Activated CD4-positive, alpha-beta memory T cell treated with anti-CD3 and anti-CD28 coated beads, Interleukin-2, amount 10 ng/mL, durations not matched to agents 7 days and 5 days (primary cell): ENCODE results near the gene ENKD1. TPM values are rescaled to one million over a fixed set of nuclear protein-coding genes. Genes with fewer than 3 reads are reported as not detected.

Experiments used
- CTCF ChIA-PET: fragments of 350-600 bp; sonication (Branson Sonifier 250); formaldehyde crosslinking; loops from one replicate; lab custom pipeline; 2021; ENCODE audit warnings: antibody characterized with exemption, inconsistent platforms; lab: Charles Lee
- POLR2A ChIA-PET: fragments of 350-600 bp; sonication (Branson Sonifier 250); formaldehyde crosslinking; loops from one replicate; lab custom pipeline; 2021; ENCODE audit warnings: antibody characterized with exemption; lab: Charles Lee
- DNase-seq: peaks from one replicate; pipeline ENCODE4 v3.0.0-alpha.2; 2020
- H3K27ac Mint-ChIP-seq: one replicate; pipeline ENCODE4 v1.8.0; 2021; ENCODE audit warnings: mild to moderate bottlenecking, mixed read lengths
- H3K27me3 Mint-ChIP-seq: one replicate; pipeline ENCODE4 v1.8.0; 2021; ENCODE audit warnings: mixed read lengths
- H3K36me3 Mint-ChIP-seq: one replicate; pipeline ENCODE4 v1.8.0; 2021; ENCODE audit warnings: low read depth, mixed read lengths
- H3K4me1 Mint-ChIP-seq: one replicate; pipeline ENCODE4 v1.8.0; 2021; ENCODE audit warnings: mixed read lengths
- H3K4me3 Mint-ChIP-seq: one replicate; pipeline ENCODE4 v1.8.0; 2021; ENCODE audit warnings: mild to moderate bottlenecking, mixed read lengths
- H3K9me3 Mint-ChIP-seq: one replicate; pipeline ENCODE4 v1.8.0; 2021; ENCODE audit warnings: mixed read lengths
- total RNA-seq, 2 experiments: library from RNA; stranded (reverse); gene quantifications; one replicate each; pipeline ENCODE4 v1.2.3, GENCODE V29; 2021

ENKD1 gene
- total RNA-seq, 2 experiments from 2014 or later: 7.4 to 8.1 TPM

DNA sequence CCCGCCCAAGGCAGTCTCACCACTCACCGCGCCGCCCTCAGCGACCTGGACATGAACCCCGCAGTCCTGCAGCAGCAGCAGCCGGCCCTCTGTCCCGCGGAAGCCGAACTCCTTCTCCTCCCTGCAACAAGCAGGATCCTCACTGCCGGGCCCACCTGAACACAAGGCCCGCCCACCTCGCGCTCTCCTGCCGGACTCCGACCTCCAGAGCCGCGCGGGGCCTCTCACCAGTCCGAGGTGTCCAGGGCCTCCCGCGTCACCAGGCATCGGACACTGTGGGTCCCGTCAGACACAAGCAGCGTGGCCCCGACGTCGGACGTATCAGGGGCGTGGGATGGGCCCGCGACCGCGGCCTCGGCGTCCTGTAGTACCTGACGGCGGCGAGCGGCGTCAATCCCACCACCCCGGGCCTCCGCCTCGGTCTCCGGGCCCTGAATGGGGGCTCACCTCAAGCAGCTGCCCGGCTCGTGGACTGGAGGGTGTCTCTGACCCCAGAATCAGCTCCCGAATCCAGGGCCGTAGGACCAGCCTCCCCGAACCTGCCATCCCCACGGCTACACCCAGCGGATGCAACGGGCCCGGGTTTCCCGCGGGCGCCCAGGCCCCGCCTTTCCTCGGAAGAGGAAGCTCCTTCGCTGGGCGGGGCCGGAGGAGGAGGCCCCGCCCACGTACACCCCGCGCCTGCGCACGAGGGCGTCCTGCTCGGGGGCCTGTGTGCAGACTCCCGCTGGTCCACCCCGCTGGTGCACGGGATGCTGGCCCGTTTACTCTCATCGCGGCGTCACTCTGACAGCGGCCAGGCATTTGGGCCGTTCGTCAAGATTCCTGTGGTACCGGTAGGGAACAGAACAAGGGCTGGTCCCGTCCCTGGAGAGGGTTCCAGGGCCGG, 6.6 kb downstream of the ENKD1 start, which contains the start of gene ACD:
Gene ACD (minus strand): TSS at position 586 of the 889 bp plus-strand sequence. CDS start 40 bp downstream, at position 546.
- ChIA-PET CTCF (interaction anchor here (0.6 to 16.7 kb wide), 13 partner anchors 9 to 181 kb away, joined by 3 to 179 read pairs (median 4); partner anchors contain the start of genes ATP6V0D1, CARMIL2, CTCF and RANBP10), POLR2A (interaction anchor here (0.6 to 6.6 kb wide), 24 partner anchors 9 to 425 kb away, joined by 3 to 109 read pairs (median 5); partner anchors contain the start of genes ATP6V0D1, CARMIL2, CTCF and GFOD2)
- peak; percentile 94 for DNase-seq
- Mint-ChIP-seq H3K9me3 (no peaks in the 10 kb centered on the region), H3K36me3 (peaks cover 28% of the 10 kb centered on the region), H3K27me3 (no peaks in the 10 kb centered on the region), H3K4me3 (peak within 1 kb of the TSS; percentile 89), H3K4me1 (peaks cover 34% of the 10 kb centered on the region), H3K27ac (peak within 1 kb of the TSS; percentile 96)

DNA sequence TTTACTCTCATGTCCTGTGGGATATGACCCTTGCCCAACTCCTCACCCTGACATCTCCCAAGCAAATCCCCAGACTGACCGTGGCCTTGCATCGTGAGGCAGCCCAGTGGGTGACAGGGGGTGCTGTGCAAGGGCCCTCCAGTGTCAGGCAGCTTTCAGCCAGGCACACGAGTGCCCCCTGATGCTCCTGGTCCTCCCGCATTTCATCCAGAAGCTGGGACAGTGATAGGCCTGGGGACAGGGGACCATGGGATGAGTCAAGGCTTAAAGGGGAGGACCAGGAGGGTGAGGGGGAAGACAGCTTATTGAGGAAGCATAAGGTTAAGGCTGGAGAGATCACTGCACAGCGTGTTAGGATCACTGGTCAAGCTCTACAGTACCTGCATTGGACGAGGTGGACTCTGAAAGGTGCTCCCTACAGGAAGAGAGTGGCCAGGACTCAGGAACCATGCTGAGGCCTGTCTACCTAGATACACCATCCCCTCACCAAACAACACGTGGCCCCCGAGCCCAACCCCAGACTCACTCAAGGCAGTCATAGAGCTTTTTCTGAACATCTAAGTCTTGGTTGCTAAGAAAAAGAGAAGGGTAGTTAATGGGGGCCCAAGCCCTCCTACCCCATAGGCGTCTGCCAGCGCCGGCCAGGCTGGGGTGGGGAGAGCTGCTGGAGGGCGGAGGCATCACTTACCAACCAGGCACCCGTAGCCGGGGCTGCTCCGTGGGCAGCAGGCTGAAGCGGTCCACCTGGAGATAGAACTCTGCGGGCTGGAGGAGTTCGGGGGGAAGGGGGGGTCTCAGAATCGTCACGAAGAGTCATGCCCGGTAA, 7.5 kb downstream of the ENKD1 start:
- H3K27ac Mint-ChIP-seq: peak overlapping the region; percentile 96
- ChIA-PET CTCF (interaction anchor here (0.5 to 16.7 kb wide), 7 partner anchors 11 to 174 kb away, joined by 3 to 179 read pairs (median 4); partner anchors contain the start of gene CARMIL2), POLR2A (interaction anchor here (0.6 to 6.6 kb wide), 14 partner anchors 8 to 234 kb away, joined by 3 to 109 read pairs (median 7); partner anchors contain the start of genes CARMIL2, CTCF, GFOD2 and PSKH1)
- no peaks in the 10 kb centered on the region for H3K27me3 Mint-ChIP-seq
- H3K4me1 Mint-ChIP-seq: peaks cover 32% of the 10 kb centered on the region
- H3K4me3 Mint-ChIP-seq: peak overlapping the region; percentile 89
- H3K9me3 Mint-ChIP-seq: no peaks in the 10 kb centered on the region
- no peak for DNase-seq
- H3K36me3 Mint-ChIP-seq: peaks cover 35% of the 10 kb centered on the region

DNA sequence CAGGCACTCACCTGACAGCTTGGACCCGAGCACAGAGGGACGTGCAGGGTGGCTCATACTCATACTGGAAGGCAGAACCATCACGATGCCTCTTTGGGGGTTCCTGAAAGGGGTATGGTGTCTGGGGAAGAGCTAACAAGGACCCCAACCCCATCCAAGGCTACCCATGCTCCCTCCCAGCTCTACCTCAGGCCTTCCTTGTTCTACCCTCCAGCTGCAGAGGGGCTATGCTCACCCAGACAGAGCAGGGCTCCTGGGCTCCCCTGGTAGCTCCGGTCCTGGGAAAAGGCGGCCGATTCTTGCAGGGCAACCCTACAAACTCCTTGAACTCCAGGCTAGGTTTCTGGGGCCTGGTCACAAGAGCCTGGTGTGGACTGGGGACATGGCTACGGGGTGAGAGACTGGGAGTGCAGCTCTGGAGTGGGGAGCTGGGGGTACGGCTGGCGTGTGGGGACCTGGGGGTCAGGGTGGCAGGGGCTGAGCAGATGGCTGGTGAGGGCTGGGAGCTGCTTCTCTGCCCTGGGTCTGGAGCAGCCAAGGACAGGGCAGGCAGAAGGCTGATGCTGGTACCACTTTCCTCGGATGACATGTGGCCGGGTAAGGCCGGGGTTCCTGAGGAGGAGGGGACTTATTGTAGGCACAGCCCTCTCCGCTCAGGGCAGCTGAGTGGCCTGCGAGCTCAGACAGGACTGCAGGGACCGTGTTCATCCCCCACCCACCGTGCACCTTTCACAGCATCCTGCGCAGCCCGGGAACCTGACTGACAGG, 8.6 kb downstream of the ENKD1 start:
- no peak for DNase-seq
- no peak overlapping the region for H3K27ac Mint-ChIP-seq
- no peaks in the 10 kb centered on the region for H3K9me3 Mint-ChIP-seq
- H3K4me3 Mint-ChIP-seq: peak overlapping the region; percentile 89
- H3K4me1 Mint-ChIP-seq: peaks cover 31% of the 10 kb centered on the region
- peaks cover 37% of the 10 kb centered on the region for H3K36me3 Mint-ChIP-seq
- ChIA-PET POLR2A (interaction anchor here (0.9 to 6.6 kb wide), 10 partner anchors 7 to 177 kb away, joined by 3 to 109 read pairs (median 4); partner anchors contain the start of genes ATP6V0D1, CARMIL2, CTCF and GFOD2), CTCF (interaction anchor here (1.2 to 16.7 kb wide), 7 partner anchors 9 to 176 kb away, joined by 3 to 179 read pairs (median 4); partner anchors contain the start of gene CARMIL2)
- no peaks in the 10 kb centered on the region for H3K27me3 Mint-ChIP-seq

DNA sequence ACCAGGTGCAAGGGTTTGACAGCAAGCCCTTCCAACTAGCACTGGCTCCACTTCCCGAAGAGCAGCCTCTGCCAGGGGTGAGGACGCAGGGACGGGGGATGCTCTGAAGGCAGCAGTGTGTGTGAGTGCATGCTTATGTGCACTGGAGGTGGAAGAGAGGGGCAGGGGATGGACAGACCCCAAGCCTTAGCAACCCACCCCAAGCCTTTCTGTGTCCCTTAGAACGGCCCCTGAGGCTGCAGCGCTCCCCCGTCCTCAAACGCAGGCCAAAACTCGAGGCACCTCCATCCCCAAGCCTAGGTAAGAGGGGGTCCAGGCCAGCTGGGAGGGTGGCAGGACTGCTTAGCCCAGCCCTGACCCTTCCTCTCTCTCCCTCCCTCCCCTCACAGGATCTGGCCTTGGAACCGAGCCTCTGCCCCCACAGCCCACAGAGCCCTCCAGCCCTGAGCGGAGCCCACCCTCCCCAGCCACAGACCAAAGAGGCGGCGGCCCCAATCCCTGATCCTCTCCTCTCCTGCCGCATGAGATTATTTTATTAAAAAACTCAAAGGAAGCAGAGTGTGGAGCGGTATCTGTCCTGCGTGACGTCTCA, 9.4 kb downstream of the ENKD1 start:
- H3K27me3 Mint-ChIP-seq: no peaks in the 10 kb centered on the region
- H3K36me3 Mint-ChIP-seq: peaks cover 40% of the 10 kb centered on the region
- DNase-seq: no peak
- ChIA-PET POLR2A (interaction anchor here (1.3 to 6.6 kb wide), 5 partner anchors 10 to 176 kb away, joined by 3 to 109 read pairs (median 5); partner anchors contain the start of genes ATP6V0D1, CARMIL2 and CTCF), CTCF (interaction anchor here (1.3 to 16.7 kb wide), 4 partner anchors 13 to 176 kb away, joined by 3 to 179 read pairs (median 36); partner anchors contain the start of gene CARMIL2)
- H3K4me3 Mint-ChIP-seq: no peak overlapping the region
- H3K9me3 Mint-ChIP-seq: no peaks in the 10 kb centered on the region
- no peak overlapping the region for H3K27ac Mint-ChIP-seq
- peaks cover 31% of the 10 kb centered on the region for H3K4me1 Mint-ChIP-seq

DNA sequence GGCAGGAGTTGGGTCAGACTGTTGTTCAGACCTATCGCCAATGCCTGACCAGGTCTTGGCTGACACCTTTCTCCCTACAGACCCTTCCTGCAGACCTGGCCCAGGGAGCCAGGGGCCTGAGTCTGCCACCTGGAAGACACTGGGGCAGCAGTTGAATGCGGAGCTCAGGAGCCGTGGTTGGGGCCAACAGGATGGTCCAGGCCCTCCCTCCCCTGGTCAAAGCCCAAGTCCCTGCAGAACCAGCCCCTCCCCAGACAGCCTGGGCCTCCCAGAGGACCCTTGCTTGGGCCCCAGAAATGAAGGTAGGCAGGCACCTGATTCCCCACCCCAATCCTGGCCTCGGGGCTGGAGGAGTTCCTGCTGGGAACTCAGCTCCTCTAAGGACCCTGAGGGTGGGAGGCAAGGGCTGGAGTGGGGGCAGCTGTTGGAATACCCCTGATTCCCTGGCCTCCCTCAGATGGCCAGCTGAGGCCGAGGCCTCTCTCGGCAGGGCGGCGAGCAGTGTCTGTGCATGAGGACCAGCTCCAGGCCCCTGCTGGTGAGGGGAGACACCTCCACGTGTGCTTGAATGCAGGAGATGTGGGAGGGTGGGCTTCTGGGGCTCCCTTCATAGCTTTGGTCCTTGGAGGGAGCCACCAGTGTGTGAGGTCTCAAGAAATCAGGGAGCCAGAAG, 10.1 kb downstream of the ENKD1 start:
- Mint-ChIP-seq H3K36me3 (peaks cover 46% of the 10 kb centered on the region), H3K27ac (no peak overlapping the region), H3K9me3 (no peaks in the 10 kb centered on the region), H3K4me1 (peaks cover 28% of the 10 kb centered on the region), H3K4me3 (no peak overlapping the region), H3K27me3 (no peaks in the 10 kb centered on the region)
- no peak for DNase-seq
- ChIA-PET CTCF (no interaction called here), POLR2A (interaction anchor here (1.5 to 6.6 kb wide), 3 partner anchors 10 to 175 kb away, joined by 3 to 109 read pairs (median 71); partner anchors contain the start of genes ATP6V0D1, CARMIL2 and CTCF)

DNA sequence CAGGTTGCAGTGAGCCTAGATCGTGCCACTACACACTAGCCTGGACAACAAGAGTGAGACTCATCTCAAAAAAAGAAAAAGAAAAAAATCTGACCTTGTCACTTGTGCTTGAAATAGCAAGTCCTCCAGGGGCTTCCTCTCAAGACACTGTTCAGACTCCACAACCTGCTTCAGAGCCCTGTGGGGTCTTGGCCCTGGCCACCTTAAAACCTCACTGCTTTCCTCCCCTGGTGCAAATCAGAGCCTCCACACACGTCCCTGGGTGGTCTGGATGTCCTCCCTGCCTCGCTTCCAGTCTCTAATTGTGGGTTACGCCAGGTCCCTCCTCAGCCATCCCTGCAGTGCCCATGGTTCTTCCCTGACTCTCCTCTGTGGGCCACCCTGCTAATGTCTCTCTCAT, 11.2 kb downstream of the ENKD1 start:
- Mint-ChIP-seq H3K4me3 (no peak overlapping the region), H3K27ac (peak overlapping the region; percentile 5), H3K4me1 (peaks cover 26% of the 10 kb centered on the region), H3K36me3 (peaks cover 54% of the 10 kb centered on the region), H3K27me3 (no peaks in the 10 kb centered on the region), H3K9me3 (no peaks in the 10 kb centered on the region)
- ChIA-PET POLR2A (interaction anchor here (6.0 to 6.6 kb wide), 2 partner anchors 9 to 93 kb away, joined by 71 to 109 read pairs; partner anchors contain the start of genes CARMIL2 and CTCF), CTCF (no interaction called here)
- DNase-seq: no peak

DNA sequence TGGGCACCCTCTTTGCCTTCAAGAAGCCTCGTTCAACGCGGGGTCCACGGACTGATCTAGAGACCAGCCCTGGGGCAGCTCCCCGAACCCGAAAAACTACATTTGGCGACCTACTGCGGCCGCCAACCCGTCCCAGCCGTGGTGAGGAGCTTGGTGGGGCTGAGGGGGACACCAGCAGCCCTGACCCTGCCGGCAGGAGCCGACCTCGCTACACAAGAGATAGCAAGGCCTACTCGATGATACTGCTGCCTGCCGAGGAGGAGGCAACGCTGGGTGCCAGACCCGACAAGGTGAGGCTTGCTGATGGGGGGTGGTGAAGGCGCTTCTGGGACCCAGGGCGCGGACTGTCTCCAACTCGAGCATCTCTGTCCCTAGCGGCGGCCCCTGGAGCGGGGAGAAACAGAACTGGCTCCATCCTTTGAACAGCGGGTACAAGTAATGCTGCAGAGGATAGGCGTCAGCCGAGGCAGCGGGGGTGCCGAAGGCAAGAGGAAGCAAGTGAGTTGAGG, 12.1 kb downstream of the ENKD1 start:
- Mint-ChIP-seq H3K27ac (no peak overlapping the region), H3K9me3 (no peaks in the 10 kb centered on the region), H3K27me3 (no peaks in the 10 kb centered on the region), H3K4me3 (no peak overlapping the region), H3K4me1 (peaks cover 24% of the 10 kb centered on the region), H3K36me3 (peaks cover 58% of the 10 kb centered on the region)
- ChIA-PET CTCF (no interaction called here), POLR2A (no interaction called here)
- DNase-seq: no peak

DNA sequence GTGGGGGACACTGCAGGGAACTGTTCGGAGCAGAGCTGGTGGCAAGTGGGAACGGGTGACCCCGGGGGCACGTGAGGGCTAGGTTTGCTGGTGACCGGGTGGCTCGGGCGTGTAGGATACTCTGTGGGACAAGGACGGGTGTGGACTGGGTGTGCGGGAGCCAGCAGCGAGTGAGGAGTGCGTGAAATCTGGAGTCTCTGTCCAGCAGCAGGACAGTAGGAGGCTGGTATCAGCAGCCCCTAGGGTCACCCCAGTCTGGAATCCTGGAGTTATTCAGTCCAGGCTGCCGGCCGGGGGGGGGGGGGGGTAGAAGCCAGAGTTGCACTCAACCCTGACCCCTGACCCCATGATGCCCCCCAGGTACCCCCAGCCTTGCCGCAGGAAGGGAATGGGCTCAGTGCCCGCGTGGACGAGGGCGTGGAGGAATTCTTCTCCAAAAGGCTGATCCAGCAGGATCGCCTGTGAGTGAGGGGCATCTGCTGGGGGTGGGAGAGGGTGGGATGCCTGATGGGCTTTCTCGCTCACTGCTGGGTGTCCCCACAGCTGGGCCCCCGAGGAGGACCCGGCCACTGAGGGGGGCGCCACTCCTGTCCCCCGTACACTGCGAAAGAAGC, 12.7 kb downstream of the ENKD1 start:
- POLR2A ChIA-PET: no interaction called here
- Mint-ChIP-seq H3K36me3 (peaks cover 59% of the 10 kb centered on the region), H3K4me3 (no peak overlapping the region), H3K27me3 (no peaks in the 10 kb centered on the region), H3K27ac (peak overlapping the region; percentile 40), H3K4me1 (peaks cover 20% of the 10 kb centered on the region), H3K9me3 (no peaks in the 10 kb centered on the region)
- CTCF ChIA-PET: no interaction called here
- DNase-seq: no peak

DNA sequence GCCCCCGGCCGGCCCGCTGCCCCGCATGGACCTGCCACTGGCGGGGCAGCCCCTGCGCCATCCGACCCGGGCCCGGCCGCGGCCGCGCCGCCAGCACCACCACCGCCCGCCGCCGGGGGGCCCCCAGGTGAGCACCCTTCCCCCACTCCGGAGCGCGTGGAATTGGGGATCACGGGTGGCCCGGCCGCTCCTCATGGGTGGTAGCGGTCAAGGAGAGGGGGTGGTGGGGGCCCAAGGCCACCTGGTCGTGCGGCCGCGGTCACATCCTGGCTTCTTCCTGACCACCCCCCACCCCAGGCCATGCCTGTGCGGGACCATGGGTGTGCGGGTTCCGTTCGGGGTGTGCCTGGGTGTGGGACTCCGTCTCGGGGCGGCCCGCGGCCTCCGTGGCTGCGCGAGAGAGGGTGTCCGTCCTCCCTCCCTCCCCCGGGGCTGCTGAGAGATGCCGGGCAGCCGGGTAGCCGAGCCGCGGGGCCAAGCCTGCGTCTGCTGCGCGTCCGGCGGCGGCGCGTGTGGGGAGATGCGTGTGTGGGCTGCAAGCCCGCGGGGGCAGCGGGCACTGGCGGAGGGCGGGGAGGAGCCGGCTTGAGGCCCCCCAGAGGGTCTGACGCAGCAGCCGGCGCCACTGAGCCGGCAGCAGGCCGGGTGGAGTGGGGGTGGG, 13.3 kb downstream of the ENKD1 start:
- ChIA-PET POLR2A (interaction anchor here (0.7 kb wide), 1 partner anchor 90 kb away, joined by 3 read pairs; no protein-coding TSS in a partner anchor), CTCF (no interaction called here)
- H3K4me1 Mint-ChIP-seq: peaks cover 15% of the 10 kb centered on the region
- peaks cover 63% of the 10 kb centered on the region for H3K36me3 Mint-ChIP-seq
- H3K9me3 Mint-ChIP-seq: no peaks in the 10 kb centered on the region
- no peak for DNase-seq
- H3K27ac Mint-ChIP-seq: no peak overlapping the region
- no peaks in the 10 kb centered on the region for H3K27me3 Mint-ChIP-seq
- no peak overlapping the region for H3K4me3 Mint-ChIP-seq

DNA sequence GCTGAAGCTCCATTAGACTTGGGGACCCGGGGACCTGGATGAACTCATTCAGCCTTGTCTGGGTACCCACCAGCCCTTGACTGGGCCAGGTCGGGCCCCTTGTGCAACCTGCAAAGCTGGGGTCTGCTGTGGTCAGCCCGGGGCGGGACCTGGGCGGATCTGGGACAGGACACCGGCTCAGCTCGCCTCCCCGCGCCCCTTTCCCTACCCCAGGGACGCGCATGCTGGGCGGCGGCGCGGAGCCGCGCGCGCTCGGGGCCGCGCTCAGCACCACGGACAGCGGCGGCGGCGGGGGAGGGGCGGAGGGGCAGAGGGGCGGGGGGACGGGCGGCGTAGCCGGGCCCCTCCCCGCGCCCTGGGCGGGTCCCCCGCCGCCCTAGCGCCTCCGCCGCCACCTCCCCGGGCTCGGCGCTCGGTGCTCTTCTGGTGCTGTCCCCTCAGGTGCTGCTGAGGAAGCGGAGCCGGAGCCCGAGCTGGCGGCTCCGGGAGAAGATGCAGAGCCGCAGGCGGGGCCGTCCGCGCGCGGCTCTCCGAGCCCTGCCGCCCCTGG, 13.9 kb downstream of the ENKD1 start:
- no peak for DNase-seq
- peaks cover 10% of the 10 kb centered on the region for H3K4me1 Mint-ChIP-seq
- POLR2A ChIA-PET: interaction anchor here (0.7 kb wide), 1 partner anchor 90 kb away, joined by 3 read pairs; no protein-coding TSS in a partner anchor
- no peaks in the 10 kb centered on the region for H3K9me3 Mint-ChIP-seq
- peaks cover 59% of the 10 kb centered on the region for H3K36me3 Mint-ChIP-seq
- H3K27me3 Mint-ChIP-seq: no peaks in the 10 kb centered on the region
- no peak overlapping the region for H3K4me3 Mint-ChIP-seq
- CTCF ChIA-PET: interaction anchor here (2.5 kb wide), 1 partner anchor 132 kb away, joined by 11 read pairs; no protein-coding TSS in a partner anchor
- no peak overlapping the region for H3K27ac Mint-ChIP-seq
